ENCODE results near the gene FBXW4. TPM values are rescaled to one million over a fixed set of nuclear protein-coding genes. Genes with fewer than 3 reads are reported as not detected.

The FBXW4 gene
- polyA plus RNA-seq, 1 donor from 2014 or later, result 7.7 TPM

- Histone ChIP-seq H2AFZ (ENCODE audit: low read depth, low read length) (no peak overlapping the region), H4K20me1 (ENCODE audit: insufficient read depth) (no peaks in the 10 kb centered on the region), H3K27me3 (ENCODE audit: insufficient read depth, low read depth, low read length) (peaks cover 15% of the 10 kb centered on the region), H3K4me3 (ENCODE audit: low read length) (no peak overlapping the region), H3K9ac (ENCODE audit: low read length) (no peak overlapping the region), H3K9me2 (ENCODE audit: insufficient read depth, low read length) (no peaks in the 10 kb centered on the region), H3K9me3 (ENCODE audit: low read length) (no peaks in the 10 kb centered on the region), H3K36me3 (ENCODE audit: insufficient read depth, low read length) (no peaks in the 10 kb centered on the region), H3K27ac (ENCODE audit: low read length) (no peak overlapping the region), H3F3A (ENCODE audit: insufficient read depth, low read length, poor library complexity, severe bottlenecking) (no peaks in the 10 kb centered on the region), H3K4me2 (ENCODE audit: low read length) (no peak overlapping the region), H3K79me2 (replicated peaks; ENCODE audit: insufficient read depth, low read length) (no peaks in the 10 kb centered on the region)
- TF ChIP-seq CTCF (IDR thresholded peaks at IDR 0.05; ENCODE audit: poor library complexity, severe bottlenecking), result no peak
- TF ChIP-seq EZH2 (IDR thresholded peaks at IDR 0.05; ENCODE audit: borderline replicate concordance, insufficient read depth, low read length, poor library complexity, severe bottlenecking), result no peak
- TF ChIP-seq REST (IDR thresholded peaks at IDR 0.05; ENCODE audit: borderline replicate concordance), result no peak
- TF ChIP-seq TAF1 (IDR thresholded peaks at IDR 0.05; ENCODE audit: low read depth), result no peak
- no peak for TF ChIP-seq POLR2AphosphoS5 (IDR thresholded peaks at IDR 0.05)
- TF ChIP-seq EP300 (conservative IDR thresholded peaks at IDR 0.05; ENCODE audit: poor library complexity, severe bottlenecking), result no peak
- TF ChIP-seq SMC3 (conservative IDR thresholded peaks at IDR 0.05; ENCODE audit: poor library complexity), result no peak
- no peak for TF ChIP-seq MXI1 (conservative IDR thresholded peaks at IDR 0.05; ENCODE audit: poor library complexity, severe bottlenecking)
- no peak for TF ChIP-seq RAD21 (conservative IDR thresholded peaks at IDR 0.05)
Measured at GRCh38 chr10:101691081-101691480, 3.9 kb downstream of the FBXW4 start.

DNA sequence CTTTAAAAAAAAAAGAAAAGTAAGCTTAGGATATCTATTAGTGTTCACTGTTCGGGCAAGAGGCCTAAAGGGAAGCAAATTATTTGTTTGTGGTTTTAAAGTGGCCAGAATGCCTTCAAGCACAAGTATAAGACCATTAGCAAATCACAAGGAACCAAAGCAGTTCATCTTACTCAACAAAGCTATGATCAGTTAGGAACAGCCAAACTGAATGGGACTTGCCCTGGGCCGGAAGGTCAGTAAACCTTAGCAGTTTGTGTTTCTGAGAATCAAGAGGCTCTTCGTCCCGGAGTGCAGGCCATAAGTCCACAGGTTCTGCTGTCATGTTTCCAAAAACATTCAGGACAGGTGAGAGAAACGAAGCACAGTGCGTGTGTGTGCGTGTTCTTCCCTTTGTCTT, 4.5 kb downstream of the FBXW4 start:
- Histone ChIP-seq H4K20me1 (ENCODE audit: insufficient read depth) (no peaks in the 10 kb centered on the region), H3K9me2 (ENCODE audit: insufficient read depth, low read length) (no peaks in the 10 kb centered on the region), H3K36me3 (ENCODE audit: insufficient read depth, low read length) (no peaks in the 10 kb centered on the region), H3K27me3 (ENCODE audit: insufficient read depth, low read depth, low read length) (peaks cover 15% of the 10 kb centered on the region), H3K9me3 (ENCODE audit: low read length) (no peaks in the 10 kb centered on the region), H3K4me3 (ENCODE audit: low read length) (no peak overlapping the region), H3K9ac (ENCODE audit: low read length) (no peak overlapping the region), H3K27ac (ENCODE audit: low read length) (no peak overlapping the region), H3K79me2 (replicated peaks; ENCODE audit: insufficient read depth, low read length) (no peaks in the 10 kb centered on the region), H3F3A (ENCODE audit: insufficient read depth, low read length, poor library complexity, severe bottlenecking) (no peaks in the 10 kb centered on the region), H2AFZ (ENCODE audit: low read depth, low read length) (no peak overlapping the region), H3K4me2 (ENCODE audit: low read length) (no peak overlapping the region)
- TF ChIP-seq CTCF (IDR thresholded peaks at IDR 0.05; ENCODE audit: poor library complexity, severe bottlenecking) (no peak), EP300 (conservative IDR thresholded peaks at IDR 0.05; ENCODE audit: poor library complexity, severe bottlenecking) (no peak), POLR2AphosphoS5 (IDR thresholded peaks at IDR 0.05) (no peak), RAD21 (conservative IDR thresholded peaks at IDR 0.05) (no peak), SMC3 (conservative IDR thresholded peaks at IDR 0.05; ENCODE audit: poor library complexity) (no peak), EZH2 (IDR thresholded peaks at IDR 0.05; ENCODE audit: borderline replicate concordance, insufficient read depth, low read length, poor library complexity, severe bottlenecking) (no peak), MXI1 (conservative IDR thresholded peaks at IDR 0.05; ENCODE audit: poor library complexity, severe bottlenecking) (no peak), REST (IDR thresholded peaks at IDR 0.05; ENCODE audit: borderline replicate concordance) (no peak)
